ENCODE measurements around the gene ATXN3L. TPM values are rescaled to one million over a fixed set of nuclear protein-coding genes. Genes with fewer than 3 reads are reported as not detected.
A peak's percentile ranks its signal among the peaks of the same experiment; 100 is the strongest.

ATXN3L gene
- total and polyA plus RNA-seq, 2 of the 8 experiments (the other 6 are each of a cell fraction or from before 2014, with no cell fraction given) = not detected

- Histone ChIP-seq H3K9me3 (ENCODE audit: insufficient read depth in 2 of 2, low read depth in 1 of 2, low read length in 1 of 2) (no peaks in the 10 kb centered on the region), H3K23me2 (ENCODE audit: low read depth, low read length) (no peaks in the 10 kb centered on the region), H2BK12ac (ENCODE audit: low read depth, low read length) (0 out of 2 replicates have a peak overlapping the region, but pooled peaks have one; percentile 17), H2AK5ac (ENCODE audit: low read depth, low read length) (no peak overlapping the region), H3K79me2 (ENCODE audit: control insufficient read depth in 1 of 2, insufficient read depth in 2 of 2, low read length in 2 of 2) (no peaks in the 10 kb centered on the region), H2BK5ac (ENCODE audit: low read depth, low read length) (no peak overlapping the region), H4K5ac (ENCODE audit: insufficient read length, low read depth, low read length) (no peak overlapping the region), H3K23ac (ENCODE audit: insufficient read length) (no peak overlapping the region), H3K4ac (replicated peaks; ENCODE audit: insufficient read length, low read depth, low read length) (no peak overlapping the region), H4K8ac (ENCODE audit: extremely low read depth, insufficient read depth, low read length) (no peak overlapping the region), H3K4me3 (ENCODE audit: extremely low read depth in 1 of 4, insufficient read depth in 2 of 4, low read depth in 3 of 4, low read length in 4 of 4) (no peak overlapping the region), H3K79me1 (ENCODE audit: low read depth, low read length) (no peaks in the 10 kb centered on the region), H3K4me1 (replicated peaks in 1 of 4; ENCODE audit: control insufficient read depth in 3 of 4, insufficient read depth in 4 of 4, low read length in 3 of 4) (no peaks in the 10 kb centered on the region), H2AFZ (ENCODE audit: low read length) (no peak overlapping the region), H2BK120ac (replicated peaks; ENCODE audit: low read depth, low read length) (no peak overlapping the region), H3K18ac (ENCODE audit: extremely low read depth, low read length) (0 out of 2 replicates have a peak overlapping the region, but pooled peaks have one; percentile 7), H2BK15ac (ENCODE audit: low read length) (no peak overlapping the region), H3K27ac (ENCODE audit: low read depth, low read length) (no peak overlapping the region), H3K4me2 (ENCODE audit: insufficient read depth in 1 of 2, low read depth in 2 of 2, low read length in 2 of 2) (no peak overlapping the region), H3K14ac (ENCODE audit: insufficient read length) (no peak overlapping the region), H4K91ac (replicated peaks; ENCODE audit: insufficient read length, low read length) (no peak overlapping the region), H3K56ac (replicated peaks; ENCODE audit: insufficient read length, low read depth, low read length) (no peak overlapping the region), H2BK20ac (ENCODE audit: low read length) (no peak overlapping the region), H4K20me1 (replicated peaks in 1 of 2; ENCODE audit: control insufficient read depth in 1 of 2, insufficient read depth in 2 of 2, low read length in 2 of 2) (no peaks in the 10 kb centered on the region), H3K36me3 (ENCODE audit: control insufficient read depth in 2 of 4, insufficient read depth in 4 of 4, low read length in 3 of 4) (no peaks in the 10 kb centered on the region), H3K9ac (replicated peaks in 1 of 4; ENCODE audit: extremely low read depth in 1 of 4, low read depth in 3 of 4, low read length in 3 of 4) (no peak overlapping the region), H3K27me3 (replicated peaks in 1 of 4; ENCODE audit: control insufficient read depth in 3 of 4, extremely low read depth in 1 of 4, insufficient read depth in 3 of 4, low read length in 3 of 4) (no peaks in the 10 kb centered on the region)
- TF ChIP-seq HDAC2 (IDR thresholded peaks at IDR 0.05; ENCODE audit: borderline replicate concordance in 1 of 2, low read depth in 2 of 2, low read length in 2 of 2) (no peak), CHD2 (IDR thresholded peaks at IDR 0.05; ENCODE audit: low read length) (no peak), RFX5 (IDR thresholded peaks at IDR 0.05; ENCODE audit: borderline replicate concordance, low read depth, low read length) (no peak), E2F6 (IDR thresholded peaks at IDR 0.05) (no peak), CHD1 (IDR thresholded peaks at IDR 0.05; ENCODE audit: low read depth, low read length) (no peak), ZNF274 (IDR thresholded peaks at IDR 0.05; ENCODE audit: borderline replicate concordance, extremely low read depth, low read length) (no peak), SAP30 (IDR thresholded peaks at IDR 0.05; ENCODE audit: insufficient read depth, insufficient replicate concordance, low read length) (no peak)
- ChIA-PET CTCF (ENCODE audit: partially characterized antibody) (no interaction called here), POLR2A (ENCODE audit: partially characterized antibody) (no interaction called here)
- DNase-seq (ENCODE audit: low read depth in 1 of 2, low spot score in 2 of 2) (no peak), FAIRE-seq (no peak)
- 71% methylated on average over 1 of the region's 1 CpG; no CpG with 5 or more reads in 1 of the 2 experiments for WGBS, 2 experiments (ENCODE audit: extremely low coverage in 1 of 2, insufficient coverage in 1 of 2, insufficient read length in 1 of 2, insufficient replicate concordance in 2 of 2, low coverage in 1 of 2, low lambda C conversion rate in 2 of 2, missing lambda C conversion rate in 1 of 2)
Measured at GRCh38 chrX:13360146-13360545, 40.3 kb upstream of the ATXN3L start.
